Measurements from ENCODE around the gene ZNF689.

DNA sequence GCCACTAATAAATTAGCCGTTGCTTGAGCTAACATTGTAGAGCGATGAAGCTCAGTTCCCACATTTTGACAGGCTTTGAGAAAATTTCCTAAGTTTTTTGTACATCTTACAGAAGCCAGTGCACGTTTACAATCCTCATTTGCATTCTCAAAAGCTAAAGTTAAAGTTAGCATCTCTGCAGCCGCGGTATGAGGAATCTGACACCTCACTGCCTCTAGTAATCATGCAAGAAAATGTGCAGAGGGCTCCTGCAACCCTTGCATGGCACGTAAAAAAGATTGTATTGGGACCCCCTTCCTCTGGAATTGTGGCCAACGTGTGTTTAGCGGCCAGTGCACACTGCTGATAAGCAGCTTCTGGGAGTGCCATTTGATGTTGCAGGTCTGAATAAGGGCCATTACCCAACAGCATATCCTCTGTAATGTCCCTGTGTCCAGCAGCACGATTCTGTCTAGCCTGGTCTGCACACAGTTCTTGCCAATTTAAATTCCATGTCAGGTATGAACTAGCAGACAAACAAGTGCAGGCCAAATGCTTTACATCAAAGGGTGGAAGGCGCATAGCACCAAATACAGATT lies 12.4 kb upstream of the ZNF689 start:
- TF ChIP-seq, protein P1, sequence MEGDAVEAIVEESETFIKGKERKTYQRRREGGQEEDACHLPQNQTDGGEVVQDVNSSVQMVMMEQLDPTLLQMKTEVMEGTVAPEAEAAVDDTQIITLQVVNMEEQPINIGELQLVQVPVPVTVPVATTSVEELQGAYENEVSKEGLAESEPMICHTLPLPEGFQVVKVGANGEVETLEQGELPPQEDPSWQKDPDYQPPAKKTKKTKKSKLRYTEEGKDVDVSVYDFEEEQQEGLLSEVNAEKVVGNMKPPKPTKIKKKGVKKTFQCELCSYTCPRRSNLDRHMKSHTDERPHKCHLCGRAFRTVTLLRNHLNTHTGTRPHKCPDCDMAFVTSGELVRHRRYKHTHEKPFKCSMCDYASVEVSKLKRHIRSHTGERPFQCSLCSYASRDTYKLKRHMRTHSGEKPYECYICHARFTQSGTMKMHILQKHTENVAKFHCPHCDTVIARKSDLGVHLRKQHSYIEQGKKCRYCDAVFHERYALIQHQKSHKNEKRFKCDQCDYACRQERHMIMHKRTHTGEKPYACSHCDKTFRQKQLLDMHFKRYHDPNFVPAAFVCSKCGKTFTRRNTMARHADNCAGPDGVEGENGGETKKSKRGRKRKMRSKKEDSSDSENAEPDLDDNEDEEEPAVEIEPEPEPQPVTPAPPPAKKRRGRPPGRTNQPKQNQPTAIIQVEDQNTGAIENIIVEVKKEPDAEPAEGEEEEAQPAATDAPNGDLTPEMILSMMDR (IDR thresholded peaks at IDR 0.05), result no peak
- no peak for TF ChIP-seq POLR2A (IDR thresholded peaks at IDR 0.05)

Measured in Peyer's patch (tissue), 4 donors.